H9 (cell line): ENCODE measurements around the gene MAP3K20. TPM values are rescaled to one million over a fixed set of nuclear protein-coding genes. Genes with fewer than 3 reads are reported as not detected.

Experiments used
- DNase-seq: peaks from one replicate; pipeline ENCODE4 v3.0.0-alpha.2; 2017
- H2AFZ ChIP-seq: one replicate; pipeline ENCODE4 v1.6.1; 2013; ENCODE audit warnings: mild to moderate bottlenecking, low read length, control low read depth, moderate library complexity
- H2AK5ac ChIP-seq: 2 replicates; pipeline ENCODE4 v1.6.1; 2013; ENCODE audit warnings: low read length, control low read depth, mixed read lengths; ENCODE audit not compliant: insufficient read length
- H2BK120ac ChIP-seq: one replicate; pipeline ENCODE4 v1.6.1; 2013; ENCODE audit warnings: low read depth, mild to moderate bottlenecking, low read length, control low read depth, inconsistent platforms; ENCODE audit not compliant: poor library complexity, severe bottlenecking
- H2BK12ac ChIP-seq: 2 replicates; pipeline ENCODE4 v1.6.1; 2013; ENCODE audit warnings: low read length, control low read depth, mixed read lengths, low read depth; ENCODE audit not compliant: insufficient read length
- H2BK15ac ChIP-seq: 2 replicates; pipeline ENCODE4 v1.6.1; 2013; ENCODE audit warnings: low read depth, low read length, control low read depth
- H2BK20ac ChIP-seq: one replicate; pipeline ENCODE4 v1.6.1; 2013; ENCODE audit warnings: low read depth, mild to moderate bottlenecking, low read length, control low read depth, inconsistent platforms; ENCODE audit not compliant: poor library complexity, severe bottlenecking
- H2BK5ac ChIP-seq: 2 replicates; pipeline ENCODE4 v1.6.1; 2013; ENCODE audit warnings: low read length, control low read depth, mixed read lengths; ENCODE audit not compliant: insufficient read length
- H3K14ac ChIP-seq: 2 replicates; pipeline ENCODE4 v1.6.1; 2013; ENCODE audit warnings: low read length, control low read depth; ENCODE audit not compliant: insufficient read depth
- H3K18ac ChIP-seq: 2 replicates; pipeline ENCODE4 v1.6.1; 2013; ENCODE audit warnings: low read depth, mild to moderate bottlenecking, mixed read lengths, low read length, control low read depth; ENCODE audit not compliant: insufficient read length
- H3K23ac ChIP-seq: 2 replicates; pipeline ENCODE4 v1.6.1; 2013; ENCODE audit warnings: low read length, control low read depth, mixed read lengths, low read depth; ENCODE audit not compliant: insufficient read length
- H3K23me2 ChIP-seq: 2 replicates; pipeline ENCODE4 v1.6.1; 2013; ENCODE audit warnings: low read depth, mild to moderate bottlenecking, mixed read lengths, low read length, control low read depth; ENCODE audit not compliant: insufficient read length, poor library complexity, severe bottlenecking
- H3K27ac ChIP-seq: 2 replicates; pipeline ENCODE4 v1.5.1; 2013; ENCODE audit warnings: low read length, control low read depth, mixed read lengths, low read depth; ENCODE audit not compliant: insufficient read length
- H3K27me3 ChIP-seq: 2 replicates; pipeline ENCODE4 v1.6.1; 2013; ENCODE audit warnings: low read length, control low read depth, inconsistent platforms; ENCODE audit not compliant: insufficient read depth
- H3K4ac ChIP-seq: 2 replicates; pipeline ENCODE4 v1.6.1; 2013; ENCODE audit warnings: low read depth, mild to moderate bottlenecking, control low read depth, inconsistent platforms, low read length, moderate library complexity
- H3K4me1 ChIP-seq: 2 replicates; pipeline ENCODE4 v1.6.1; 2013; ENCODE audit warnings: low read length, control low read depth, inconsistent platforms; ENCODE audit not compliant: insufficient read depth
- H3K4me2 ChIP-seq: 2 replicates; pipeline ENCODE4 v1.6.1; 2013; ENCODE audit warnings: low read length, control low read depth, mixed read lengths; ENCODE audit not compliant: insufficient read length, insufficient read depth
- H3K56ac ChIP-seq: 2 replicates; pipeline ENCODE4 v1.6.1; 2013; ENCODE audit warnings: low read depth, mild to moderate bottlenecking, mixed read lengths, low read length, control low read depth; ENCODE audit not compliant: insufficient read length
- H3K79me1 ChIP-seq: 2 replicates; pipeline ENCODE4 v1.6.1; 2013; ENCODE audit warnings: low read depth, mild to moderate bottlenecking, moderate library complexity, low read length, control low read depth, inconsistent platforms; ENCODE audit not compliant: insufficient read depth, poor library complexity, severe bottlenecking
- H3K79me2 ChIP-seq: 2 replicates; pipeline ENCODE4 v1.6.1; 2013; ENCODE audit warnings: low read length, control low read depth, inconsistent platforms; ENCODE audit not compliant: insufficient read depth
- H3K9ac ChIP-seq: 2 replicates; pipeline ENCODE4 v1.6.1; 2013; ENCODE audit warnings: low read length, control low read depth, mixed read lengths; ENCODE audit not compliant: insufficient read length; ENCODE audit errors: extremely low read depth
- H3K9me3 ChIP-seq: one replicate; pipeline ENCODE4 v1.6.1; 2013; ENCODE audit warnings: low read depth, low read length, inconsistent platforms; ENCODE audit not compliant: control insufficient read depth
- H3T11ph ChIP-seq: one replicate; pipeline ENCODE4 v1.6.1; 2013; ENCODE audit warnings: mild to moderate bottlenecking, low read length, control low read depth, inconsistent platforms
- H4K20me1 ChIP-seq: one replicate; pipeline ENCODE4 v1.6.1; 2013; ENCODE audit not compliant: control insufficient read depth, insufficient read length, insufficient read depth
- H4K5ac ChIP-seq: 2 replicates; pipeline ENCODE4 v1.6.1; 2013; ENCODE audit warnings: low read depth, mild to moderate bottlenecking, mixed read lengths, low read length, control low read depth; ENCODE audit not compliant: insufficient read length
- H4K8ac ChIP-seq: replicated peaks from 2 replicates; pipeline ENCODE4 v1.6.1; 2013; ENCODE audit warnings: low read length, control low read depth, mixed read lengths, low read depth; ENCODE audit not compliant: insufficient read length
- H4K91ac ChIP-seq: 2 replicates; pipeline ENCODE4 v1.6.1; 2013; ENCODE audit warnings: low read depth, mild to moderate bottlenecking, moderate library complexity, mixed read lengths, low read length, control low read depth; ENCODE audit not compliant: insufficient read length
- H3K27ac Mint-ChIP-seq, 3 experiments: 2 replicates in 2 of 3; 3 replicates in 1 of 3; pipeline ENCODE4 v1.8.0; 2020 to 2021; ENCODE audit warnings: mixed read lengths in 3 of 3, mild to moderate bottlenecking in 1 of 3, moderate library complexity in 1 of 3
- H3K27me3 Mint-ChIP-seq: 2 replicates; pipeline ENCODE4 v1.8.0; 2021; ENCODE audit warnings: low read depth, mild to moderate bottlenecking, moderate library complexity, mixed read lengths
- H3K36me3 Mint-ChIP-seq, 3 experiments: 2 replicates in 2 of 3; 3 replicates in 1 of 3; pipeline ENCODE4 v1.8.0; 2020 to 2021; ENCODE audit warnings: low read depth in 3 of 3, mixed read lengths in 3 of 3; ENCODE audit not compliant: insufficient read depth in 1 of 3
- H3K4me1 Mint-ChIP-seq, 2 experiments: 2 replicates each; pipeline ENCODE4 v1.8.0; 2020; ENCODE audit warnings: mixed read lengths in 2 of 2
- H3K4me3 Mint-ChIP-seq, 2 experiments: 2 replicates in 1 of 2; 3 replicates in 1 of 2; pipeline ENCODE4 v1.8.0; 2020 to 2021; ENCODE audit warnings: mild to moderate bottlenecking in 2 of 2, mixed read lengths in 2 of 2, moderate library complexity in 1 of 2
- H3K9me3 Mint-ChIP-seq, 2 experiments: 2 replicates in 1 of 2; 3 replicates in 1 of 2; pipeline ENCODE4 v1.8.0; 2020; ENCODE audit warnings: mild to moderate bottlenecking in 2 of 2, mixed read lengths in 2 of 2, moderate library complexity in 1 of 2
- CTCF ChIP-seq: fragments of 200-600 bp; sonication (generic); conservative IDR thresholded peaks from 3 replicates; pipeline ENCODE4 v1.8.0; 2021; ENCODE audit warnings: antibody characterized with exemption, mild to moderate bottlenecking
- WGBS: extraction: QIAGEN DNeasy Blood & Tissue Kit; methylation state at CpG from one replicate; pipeline ENCODE4 v1.1.7; 2013; ENCODE audit warnings: missing lambda C conversion rate, low lambda C conversion rate, mixed read lengths; ENCODE audit not compliant: insufficient read length; ENCODE audit errors: extremely low coverage; 5-methylcytosine and 5-hydroxymethylcytosine counted together
- total RNA-seq: library from RNA; stranded (reverse); gene quantifications from 2 replicates; pipeline ENCODE4 v1.2.1, GENCODE V29; 2021

The MAP3K20 gene
- total RNA-seq, 1 experiment from 2014 or later = 8.7 TPM

GRCh38 chr2:173064151-173064805, 11.4 kb upstream of the MAP3K20 start:
- Histone ChIP-seq H4K91ac (no peak overlapping the region), H4K5ac (no peak overlapping the region), H3K9ac (no peak overlapping the region), H2AK5ac (no peak overlapping the region), H3K23me2 (no peaks in the 10 kb centered on the region), H3K4me1 (no peaks in the 10 kb centered on the region), H3T11ph (no peak overlapping the region), H3K4ac (no peak overlapping the region), H3K4me2 (no peak overlapping the region), H3K18ac (no peak overlapping the region), H4K8ac (no peak overlapping the region), H3K27ac (no peak overlapping the region), H4K20me1 (no peaks in the 10 kb centered on the region), H2BK15ac (no peak overlapping the region), H3K14ac (no peak overlapping the region), H2AFZ (no peak overlapping the region), H3K79me2 (no peaks in the 10 kb centered on the region), H2BK5ac (no peak overlapping the region), H2BK20ac (no peak overlapping the region), H2BK120ac (no peak overlapping the region), H2BK12ac (no peak overlapping the region), H3K9me3 (no peaks in the 10 kb centered on the region), H3K79me1 (no peaks in the 10 kb centered on the region), H3K56ac (no peak overlapping the region), H3K23ac (no peak overlapping the region), H3K27me3 (no peaks in the 10 kb centered on the region)
- H3K4me3 Mint-ChIP-seq = no peak overlapping the region
- H3K27ac Mint-ChIP-seq = peak overlapping the region in 1 of 3 experiments; percentile 60; a peak in 1 of 7 replicates
- H3K27me3 Mint-ChIP-seq = 0 out of 2 replicates have a peak, but pooled peaks cover 1% of the 10 kb centered on the region
- H3K4me1 Mint-ChIP-seq = peaks cover 7 to 8% of the 10 kb centered on the region in 2 experiments
- peaks cover 0 to 3% of the 10 kb centered on the region in 2 experiments; a peak in 1 of 5 replicates for H3K9me3 Mint-ChIP-seq
- no CpG with 5 or more reads among the region's 4 CpGs for WGBS
- no peaks in the 10 kb centered on the region for H3K36me3 Mint-ChIP-seq
- DNase-seq = no peak
- TF ChIP-seq CTCF = no peak
